WTC11 (cell line): ENCODE data around the gene FAM50A. TPM values are rescaled to one million over a fixed set of nuclear protein-coding genes. Genes with fewer than 3 reads are reported as not detected.

ENCODE experiments used
- ATAC-seq: fragments of 200-7000 bp; cut with Tn5 transposase; 2 replicates; pipeline ENCODE4 v1.10.0; 2021; ENCODE audit warnings: mild to moderate bottlenecking, moderate library complexity
- CTCF ChIA-PET: fragments of 300-600 bp; sonication (Branson Sonifier 250); formaldehyde crosslinking; loops from one replicate; lab custom pipeline; 2021; ENCODE audit warnings: antibody characterized with exemption; lab: Charles Lee
- POLR2A ChIA-PET: fragments of 350-600 bp; sonication (Branson Sonifier 250); formaldehyde crosslinking; loops from one replicate; lab custom pipeline; 2021; ENCODE audit warnings: antibody characterized with exemption; lab: Charles Lee
- DNase-seq: peaks from one replicate; pipeline ENCODE4 v3.0.0; 2021; ENCODE audit warnings: low spot score
- H3K27ac Mint-ChIP-seq: 2 replicates; pipeline ENCODE4 v1.8.0; 2021; ENCODE audit warnings: mixed read lengths
- H3K27me3 Mint-ChIP-seq: 2 replicates; pipeline ENCODE4 v1.8.0; 2021; ENCODE audit warnings: low read depth, mild to moderate bottlenecking, moderate library complexity, mixed read lengths
- H3K36me3 Mint-ChIP-seq: 2 replicates; pipeline ENCODE4 v1.8.0; 2021; ENCODE audit warnings: mixed read lengths
- H3K4me1 Mint-ChIP-seq: 2 replicates; pipeline ENCODE4 v1.8.0; 2022; ENCODE audit warnings: mixed read lengths
- H3K4me3 Mint-ChIP-seq: 2 replicates; pipeline ENCODE4 v1.8.0; 2021; ENCODE audit warnings: mild to moderate bottlenecking, moderate library complexity, mixed read lengths
- H3K9me3 Mint-ChIP-seq: 2 replicates; pipeline ENCODE4 v1.8.0; 2021; ENCODE audit warnings: mixed read lengths
- AFF4 ChIP-seq: sonication (generic); formaldehyde crosslinking; IDR thresholded peaks from 2 replicates; pipeline ENCODE4 v1.8.1; 2023; ENCODE audit warnings: mild to moderate bottlenecking, missing genetic modification reagents, borderline replicate concordance
- ATF1 ChIP-seq: sonication (generic); formaldehyde crosslinking; IDR thresholded peaks from 2 replicates; pipeline ENCODE4 v1.8.1; 2023; ENCODE audit warnings: mild to moderate bottlenecking, moderate library complexity, missing genetic modification reagents
- CREB1 ChIP-seq: sonication (generic); formaldehyde crosslinking; IDR thresholded peaks from 2 replicates; pipeline ENCODE4 v1.8.0; 2023; ENCODE audit warnings: mild to moderate bottlenecking, missing genetic modification reagents
- EMX1 ChIP-seq: fragments of 250-450 bp; sonication (Bioruptor Pico); IDR thresholded peaks from 2 replicates; pipeline ENCODE4 v1.8.0; 2021; ENCODE audit warnings: mild to moderate bottlenecking
- FOXK1 ChIP-seq: sonication (generic); formaldehyde crosslinking; IDR thresholded peaks from 2 replicates; pipeline ENCODE4 v1.8.0; 2022; ENCODE audit warnings: mild to moderate bottlenecking, moderate library complexity, missing genetic modification reagents
- NFE2L1 ChIP-seq: sonication (generic); formaldehyde crosslinking; IDR thresholded peaks from 2 replicates; pipeline ENCODE4 v1.8.1; 2023; ENCODE audit warnings: missing genetic modification reagents
- SMAD4 ChIP-seq: sonication (generic); formaldehyde crosslinking; IDR thresholded peaks from 2 replicates; pipeline ENCODE4 v1.8.0; 2022; ENCODE audit warnings: mild to moderate bottlenecking, missing genetic modification reagents
- STAT6 ChIP-seq: sonication (generic); formaldehyde crosslinking; conservative IDR thresholded peaks from 2 replicates; pipeline ENCODE4 v1.8.1; 2023; ENCODE audit warnings: mild to moderate bottlenecking, low read depth, missing genetic modification reagents, moderate library complexity
- TCF7 ChIP-seq: sonication (generic); formaldehyde crosslinking; IDR thresholded peaks from 2 replicates; pipeline ENCODE4 v1.8.0; 2022; ENCODE audit warnings: mild to moderate bottlenecking, low read depth, missing genetic modification reagents, moderate library complexity
- TP53 ChIP-seq: sonication (generic); formaldehyde crosslinking; IDR thresholded peaks from 2 replicates; pipeline ENCODE4 v1.8.1; 2023; ENCODE audit warnings: mild to moderate bottlenecking, missing genetic modification reagents
- USF2 ChIP-seq: sonication (generic); formaldehyde crosslinking; IDR thresholded peaks from 2 replicates; pipeline ENCODE4 v1.8.1; 2023; ENCODE audit warnings: mild to moderate bottlenecking, missing genetic modification reagents, moderate library complexity
- ZBTB21 ChIP-seq: sonication (generic); formaldehyde crosslinking; IDR thresholded peaks from 2 replicates; pipeline ENCODE4 v1.8.1; 2023; ENCODE audit warnings: mild to moderate bottlenecking, missing genetic modification reagents, borderline replicate concordance
- ZNF219 ChIP-seq: sonication (generic); formaldehyde crosslinking; IDR thresholded peaks from 2 replicates; pipeline ENCODE4 v1.8.0; 2023; ENCODE audit warnings: missing genetic modification reagents, mild to moderate bottlenecking, borderline replicate concordance
- ZNF671 ChIP-seq: fragments of 250-450 bp; sonication (Bioruptor Pico); IDR thresholded peaks from 2 replicates; pipeline ENCODE4 v1.8.0; 2021; ENCODE audit warnings: mild to moderate bottlenecking
- total RNA-seq: library from RNA; stranded (reverse); gene quantifications from 3 replicates; pipeline ENCODE4 v1.2.3, GENCODE V29; 2021
- TF ChIP-seq, protein P1 (sequence below): sonication (generic); formaldehyde crosslinking; IDR thresholded peaks from 2 replicates; pipeline ENCODE4 v1.8.0; 2023; ENCODE audit warnings: missing genetic modification reagents, mild to moderate bottlenecking, borderline replicate concordance
- TF ChIP-seq, protein P2 (sequence below): fragments of 250-450 bp; sonication (Bioruptor Pico); IDR thresholded peaks from 2 replicates; pipeline ENCODE4 v1.8.0; 2021; ENCODE audit warnings: mild to moderate bottlenecking

The FAM50A gene
- total RNA-seq, 1 experiment from 2014 or later, result 50.2 TPM

DNA sequence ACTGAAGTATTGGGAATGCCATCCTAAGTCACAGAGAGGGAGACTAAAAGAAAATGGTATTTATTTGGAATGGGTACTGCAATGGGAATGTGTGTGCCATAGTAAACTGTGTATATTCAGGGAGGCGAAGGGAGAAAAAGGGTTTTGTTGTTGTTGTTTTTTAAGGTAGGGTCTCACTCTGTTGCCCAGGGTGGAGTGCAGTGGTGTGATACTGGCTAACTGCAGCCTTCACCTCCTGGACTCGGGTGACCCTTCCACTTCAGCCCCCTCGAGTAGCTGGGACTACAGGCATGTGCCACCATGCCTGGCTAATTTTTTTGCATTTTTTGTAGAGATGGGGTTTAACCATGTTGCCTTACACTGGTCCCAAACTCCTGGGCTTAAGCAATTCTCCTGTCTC is 50.8 kb downstream of the FAM50A start:
- POLR2A ChIA-PET, result no interaction called here
- H3K27ac Mint-ChIP-seq, result no peak overlapping the region
- CTCF ChIA-PET, result no interaction called here
- no peak for ATAC-seq
- no peak overlapping the region for H3K4me3 Mint-ChIP-seq
- H3K27me3 Mint-ChIP-seq, result peaks cover 5% of the 10 kb centered on the region; the same call in 1 of the 2 replicates
- TF ChIP-seq ZNF671 (CRISPR knock-in tag), result no peak
- no peak for TF ChIP-seq EMX1
- no peak for TF ChIP-seq ZBTB21 (CRISPR knock-in tag)
- TF ChIP-seq SMAD4 (CRISPR knock-in tag), result no peak
- TF ChIP-seq, protein P1, sequence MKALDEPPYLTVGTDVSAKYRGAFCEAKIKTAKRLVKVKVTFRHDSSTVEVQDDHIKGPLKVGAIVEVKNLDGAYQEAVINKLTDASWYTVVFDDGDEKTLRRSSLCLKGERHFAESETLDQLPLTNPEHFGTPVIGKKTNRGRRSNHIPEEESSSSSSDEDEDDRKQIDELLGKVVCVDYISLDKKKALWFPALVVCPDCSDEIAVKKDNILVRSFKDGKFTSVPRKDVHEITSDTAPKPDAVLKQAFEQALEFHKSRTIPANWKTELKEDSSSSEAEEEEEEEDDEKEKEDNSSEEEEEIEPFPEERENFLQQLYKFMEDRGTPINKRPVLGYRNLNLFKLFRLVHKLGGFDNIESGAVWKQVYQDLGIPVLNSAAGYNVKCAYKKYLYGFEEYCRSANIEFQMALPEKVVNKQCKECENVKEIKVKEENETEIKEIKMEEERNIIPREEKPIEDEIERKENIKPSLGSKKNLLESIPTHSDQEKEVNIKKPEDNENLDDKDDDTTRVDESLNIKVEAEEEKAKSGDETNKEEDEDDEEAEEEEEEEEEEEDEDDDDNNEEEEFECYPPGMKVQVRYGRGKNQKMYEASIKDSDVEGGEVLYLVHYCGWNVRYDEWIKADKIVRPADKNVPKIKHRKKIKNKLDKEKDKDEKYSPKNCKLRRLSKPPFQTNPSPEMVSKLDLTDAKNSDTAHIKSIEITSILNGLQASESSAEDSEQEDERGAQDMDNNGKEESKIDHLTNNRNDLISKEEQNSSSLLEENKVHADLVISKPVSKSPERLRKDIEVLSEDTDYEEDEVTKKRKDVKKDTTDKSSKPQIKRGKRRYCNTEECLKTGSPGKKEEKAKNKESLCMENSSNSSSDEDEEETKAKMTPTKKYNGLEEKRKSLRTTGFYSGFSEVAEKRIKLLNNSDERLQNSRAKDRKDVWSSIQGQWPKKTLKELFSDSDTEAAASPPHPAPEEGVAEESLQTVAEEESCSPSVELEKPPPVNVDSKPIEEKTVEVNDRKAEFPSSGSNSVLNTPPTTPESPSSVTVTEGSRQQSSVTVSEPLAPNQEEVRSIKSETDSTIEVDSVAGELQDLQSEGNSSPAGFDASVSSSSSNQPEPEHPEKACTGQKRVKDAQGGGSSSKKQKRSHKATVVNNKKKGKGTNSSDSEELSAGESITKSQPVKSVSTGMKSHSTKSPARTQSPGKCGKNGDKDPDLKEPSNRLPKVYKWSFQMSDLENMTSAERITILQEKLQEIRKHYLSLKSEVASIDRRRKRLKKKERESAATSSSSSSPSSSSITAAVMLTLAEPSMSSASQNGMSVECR, result no peak
- TF ChIP-seq ZNF219, result no peak
- TF ChIP-seq FOXK1 (CRISPR knock-in tag), result no peak
- TF ChIP-seq TP53 (CRISPR knock-in tag), result no peak
- TF ChIP-seq, protein P2, sequence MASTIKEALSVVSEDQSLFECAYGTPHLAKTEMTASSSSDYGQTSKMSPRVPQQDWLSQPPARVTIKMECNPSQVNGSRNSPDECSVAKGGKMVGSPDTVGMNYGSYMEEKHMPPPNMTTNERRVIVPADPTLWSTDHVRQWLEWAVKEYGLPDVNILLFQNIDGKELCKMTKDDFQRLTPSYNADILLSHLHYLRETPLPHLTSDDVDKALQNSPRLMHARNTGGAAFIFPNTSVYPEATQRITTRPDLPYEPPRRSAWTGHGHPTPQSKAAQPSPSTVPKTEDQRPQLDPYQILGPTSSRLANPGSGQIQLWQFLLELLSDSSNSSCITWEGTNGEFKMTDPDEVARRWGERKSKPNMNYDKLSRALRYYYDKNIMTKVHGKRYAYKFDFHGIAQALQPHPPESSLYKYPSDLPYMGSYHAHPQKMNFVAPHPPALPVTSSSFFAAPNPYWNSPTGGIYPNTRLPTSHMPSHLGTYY, result no peak
- TF ChIP-seq ATF1 (CRISPR knock-in tag), result no peak
- TF ChIP-seq TCF7, result no peak
- TF ChIP-seq USF2 (CRISPR knock-in tag), result no peak
- TF ChIP-seq NFE2L1, result no peak
- TF ChIP-seq CREB1 (CRISPR knock-in tag), result no peak
- TF ChIP-seq AFF4 (CRISPR knock-in tag), result no peak
- TF ChIP-seq STAT6 (CRISPR knock-in tag), result no peak
- no peaks in the 10 kb centered on the region for H3K36me3 Mint-ChIP-seq
- H3K4me1 Mint-ChIP-seq, result peaks cover 1% of the 10 kb centered on the region; the same call in 1 of the 2 replicates
- no peaks in the 10 kb centered on the region for H3K9me3 Mint-ChIP-seq
- DNase-seq, result no peak
